GM12892 (cell line): Measurements from ENCODE around the gene EMC1.

ENCODE experiments used
- POLR2A ChIP-seq: IDR thresholded peaks from 2 replicates; pipeline ENCODE4 v1.6.1; 2011; ENCODE audit warnings: low read depth, low read length, control low read depth
- TAF1 ChIP-seq: IDR thresholded peaks from 2 replicates; pipeline ENCODE4 v1.6.1; 2011; ENCODE audit warnings: low read depth, mild to moderate bottlenecking, control low read depth, low read length, borderline replicate concordance

DNA sequence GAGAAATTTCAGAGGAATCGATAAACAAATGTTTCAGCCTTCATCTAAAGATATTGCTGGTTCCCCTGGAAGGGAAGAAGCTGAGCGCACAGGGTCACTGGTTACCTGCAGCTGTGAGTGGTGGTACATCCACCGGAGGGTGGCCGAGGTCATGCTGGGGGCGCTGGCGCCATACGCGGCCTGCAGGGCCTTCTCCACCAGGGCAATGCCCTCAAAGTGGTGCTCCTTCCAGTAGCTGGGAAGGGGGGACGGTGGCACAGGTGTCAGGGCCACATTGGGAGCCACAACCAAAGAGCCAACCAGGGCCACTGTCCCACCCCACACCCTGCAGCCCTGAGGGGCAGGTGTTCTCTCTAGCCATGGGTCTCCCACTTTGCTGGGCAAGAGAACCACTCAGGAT is 32.6 kb upstream of the EMC1 start:
- TF ChIP-seq POLR2A = no peak
- no peak for TF ChIP-seq TAF1
